HepG2 (cell line): ENCODE measurements around the gene USP36.

ENCODE experiments used
- CTCF ChIP-seq: sonication (generic); formaldehyde crosslinking; IDR thresholded peaks from 2 replicates; pipeline ENCODE4 v1.5.0; 2020; ENCODE audit warnings: mild to moderate bottlenecking, missing genetic modification reagents, moderate library complexity
- GLMP ChIP-seq: sonication (generic); formaldehyde crosslinking; IDR thresholded peaks from 2 replicates; pipeline ENCODE4 v1.9.0; 2021; ENCODE audit warnings: missing genetic modification reagents, mild to moderate bottlenecking, borderline replicate concordance
- HBP1 ChIP-seq: IDR thresholded peaks from 2 replicates; pipeline ENCODE4 v1.6.1; 2016; ENCODE audit warnings: low read depth, control low read depth
- KLF16 ChIP-seq, 2 experiments: sonication (generic) in 1 of 2; formaldehyde crosslinking in 1 of 2; IDR thresholded peaks; 2 replicates each; pipeline versions ENCODE4 v1.6.1 to v1.8.0; 2016 to 2023; ENCODE audit warnings: missing genetic modification reagents in 2 of 2, missing compliant biosample characterization in 1 of 2
- MTA1 ChIP-seq: sonication (generic); formaldehyde crosslinking; IDR thresholded peaks from 2 replicates; pipeline ENCODE4 v1.4.0; 2020; ENCODE audit warnings: missing genetic modification reagents, mild to moderate bottlenecking, borderline replicate concordance
- SCMH1 ChIP-seq: sonication (generic); formaldehyde crosslinking; IDR thresholded peaks from 2 replicates; pipeline ENCODE4 v1.9.0; 2021; ENCODE audit warnings: missing genetic modification reagents, mild to moderate bottlenecking, borderline replicate concordance
- TRIM24 ChIP-seq: sonication (generic); formaldehyde crosslinking; IDR thresholded peaks from 2 replicates; pipeline ENCODE4 v1.8.0; 2022; ENCODE audit warnings: mild to moderate bottlenecking, missing genetic modification reagents
- YY1 ChIP-seq: IDR thresholded peaks from 2 replicates; pipeline ENCODE4 v1.6.1; 2011; ENCODE audit warnings: low read length, low read depth, moderate library complexity, mild to moderate bottlenecking; ENCODE audit not compliant: insufficient read depth, insufficient replicate concordance
- ZNF576 ChIP-seq: sonication (generic); formaldehyde crosslinking; IDR thresholded peaks from 2 replicates; pipeline ENCODE4 v1.4.0; 2020; ENCODE audit warnings: mild to moderate bottlenecking, missing genetic modification reagents

GRCh38 chr17:78795861-78796516 lies 44.6 kb downstream of the USP36 start:
- no peak for TF ChIP-seq GLMP
- TF ChIP-seq SCMH1 (CRISPR knock-in tag) = no peak
- no peak for TF ChIP-seq YY1
- TF ChIP-seq MTA1 = no peak
- no peak for TF ChIP-seq HBP1 (CRISPR knock-in tag)
- no peak for TF ChIP-seq ZNF576 (CRISPR knock-in tag)
- no peak for TF ChIP-seq CTCF
- TF ChIP-seq KLF16 (CRISPR knock-in tag; IDR thresholded peaks at IDR 0.05) = no peak
- TF ChIP-seq TRIM24 (CRISPR knock-in tag) = no peak
